RWPE2 (cell line): Measurements from ENCODE around the gene PARVG.

Source experiments
- ATAC-seq: fragments of 200-7000 bp; cut with Tn5 transposase; 3 replicates; pipeline ENCODE4 v1.9.1; 2021; ENCODE audit warnings: low read depth
- DNase-seq: peaks from one replicate; pipeline ENCODE4 v3.0.0-alpha.2; 2020; ENCODE audit warnings: low spot score
- H3K27ac ChIP-seq: fragments of 450-650 bp; 2 replicates; pipeline ENCODE4 v1.5.1; 2017; ENCODE audit warnings: mild to moderate bottlenecking; ENCODE audit not compliant: poor library complexity, severe bottlenecking
- H3K27me3 ChIP-seq: fragments of 250-450 bp; sonication (Bioruptor Pico); 2 replicates; pipeline ENCODE4 v1.5.1; 2021; ENCODE audit warnings: mild to moderate bottlenecking, moderate library complexity; ENCODE audit not compliant: insufficient read depth, poor library complexity, severe bottlenecking
- H3K36me3 ChIP-seq: fragments of 250-450 bp; sonication (Bioruptor Pico); 2 replicates; pipeline ENCODE4 v1.5.1; 2020; ENCODE audit warnings: low read depth, mild to moderate bottlenecking, moderate library complexity
- H3K4me1 ChIP-seq: fragments of 250-450 bp; sonication (Bioruptor Pico); 2 replicates; pipeline ENCODE4 v1.5.1; 2021; ENCODE audit warnings: mild to moderate bottlenecking, moderate library complexity; ENCODE audit not compliant: insufficient read depth, poor library complexity, severe bottlenecking
- H3K4me3 ChIP-seq: fragments of 250-450 bp; sonication (Bioruptor Pico); 2 replicates; pipeline ENCODE4 v1.5.1; 2021; ENCODE audit warnings: mild to moderate bottlenecking, moderate library complexity; ENCODE audit not compliant: severe bottlenecking
- H3K9me3 ChIP-seq: fragments of 250-450 bp; sonication (Bioruptor Pico); 2 replicates; pipeline ENCODE4 v1.5.1; 2021; ENCODE audit warnings: mild to moderate bottlenecking, moderate library complexity; ENCODE audit not compliant: severe bottlenecking
- CTCF ChIP-seq: fragments of 450-650 bp; IDR thresholded peaks from one replicate; pipeline ENCODE4 v1.5.1; 2017; ENCODE audit warnings: mild to moderate bottlenecking, moderate library complexity; ENCODE audit not compliant: poor library complexity, severe bottlenecking

Gene PARVG

DNA sequence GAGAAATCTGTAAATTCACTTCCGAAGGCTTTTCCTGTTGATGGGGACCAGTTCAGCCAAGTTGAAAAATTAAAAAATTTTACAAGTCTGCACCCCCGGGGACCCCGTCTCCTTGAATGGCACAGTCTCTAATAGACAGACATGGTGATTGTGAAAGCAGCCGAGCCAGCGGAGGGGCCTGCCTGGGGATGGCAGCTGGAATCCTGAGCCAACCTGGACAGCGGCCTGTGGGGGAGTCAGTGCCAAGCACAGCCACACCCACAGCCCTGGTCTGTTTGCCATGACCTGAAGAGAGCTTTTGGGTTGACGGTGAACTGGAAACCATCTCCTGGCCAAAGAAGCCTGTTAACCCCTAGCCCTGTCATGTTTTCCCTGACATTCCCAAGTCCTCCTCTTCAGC lies 64.7 kb downstream of the PARVG start:
- Histone ChIP-seq H3K4me1 (no peaks in the 10 kb centered on the region), H3K9me3 (no peaks in the 10 kb centered on the region), H3K27ac (no peak overlapping the region), H3K4me3 (no peak overlapping the region), H3K36me3 (no peaks in the 10 kb centered on the region), H3K27me3 (peaks cover 6% of the 10 kb centered on the region)
- DNase-seq (no peak), ATAC-seq (no peak)
- no peak for TF ChIP-seq CTCF

DNA sequence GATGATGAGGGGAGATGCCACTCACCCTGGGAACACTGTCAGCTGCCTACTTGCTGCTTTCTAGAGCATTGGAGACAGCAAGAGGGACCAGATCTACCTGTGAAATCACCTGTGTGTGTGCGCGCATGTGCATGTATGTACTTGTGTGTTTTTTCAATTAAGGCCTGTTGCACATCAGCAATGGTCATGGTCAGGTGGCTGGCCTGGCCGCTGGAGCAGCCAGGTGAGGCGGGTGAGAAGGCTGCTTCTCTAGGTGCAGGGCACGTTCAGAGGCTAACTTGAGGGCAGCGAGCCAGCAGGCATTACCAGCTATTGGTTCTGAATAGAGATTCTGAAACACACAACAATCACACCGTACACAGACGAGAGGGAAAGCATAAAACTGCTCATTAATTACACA lies 65.1 kb downstream of the PARVG start:
- no peaks in the 10 kb centered on the region for H3K36me3 ChIP-seq
- H3K27me3 ChIP-seq, result peaks cover 1% of the 10 kb centered on the region
- no peak for ATAC-seq
- H3K4me1 ChIP-seq, result no peaks in the 10 kb centered on the region
- no peak for TF ChIP-seq CTCF
- no peak overlapping the region for H3K27ac ChIP-seq
- DNase-seq, result no peak
- H3K4me3 ChIP-seq, result no peak overlapping the region
- no peaks in the 10 kb centered on the region for H3K9me3 ChIP-seq

DNA sequence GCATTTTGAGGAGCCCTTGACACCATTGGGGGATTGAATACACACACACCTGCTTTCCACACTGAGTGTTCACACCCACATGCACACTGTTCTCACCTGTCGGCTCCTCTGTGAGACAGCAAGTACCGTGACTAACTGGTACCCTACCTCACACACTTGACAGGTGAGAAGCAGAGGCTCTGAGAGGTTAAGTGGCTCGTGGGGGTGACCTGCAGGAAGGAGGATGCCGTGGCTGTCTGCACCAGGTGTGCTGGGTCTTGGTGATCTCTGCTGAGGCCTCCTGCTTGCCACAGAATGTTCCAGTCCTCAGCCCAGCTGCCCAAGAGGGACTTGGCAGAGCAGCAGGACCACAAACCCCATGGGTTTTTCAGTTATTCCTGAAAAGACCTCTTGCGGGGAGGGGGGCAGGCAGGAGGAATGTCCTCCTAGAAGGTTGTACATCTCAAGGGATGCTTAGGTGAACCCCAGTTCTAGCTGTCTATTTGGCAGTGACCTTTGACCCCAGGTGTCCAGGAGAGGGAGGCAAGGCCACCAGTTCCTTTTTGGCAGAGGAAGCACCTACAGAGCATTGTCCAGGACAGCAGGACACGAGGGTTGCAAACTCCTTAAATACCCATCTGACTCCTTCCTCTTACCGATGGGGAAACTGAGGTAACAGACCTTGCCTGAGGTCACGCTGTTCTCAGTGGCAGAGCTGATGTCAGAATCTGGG lies 66.0 kb downstream of the PARVG start:
- Histone ChIP-seq H3K4me3 (no peak overlapping the region), H3K4me1 (no peaks in the 10 kb centered on the region), H3K27ac (no peak overlapping the region), H3K9me3 (no peaks in the 10 kb centered on the region), H3K36me3 (no peaks in the 10 kb centered on the region), H3K27me3 (no peaks in the 10 kb centered on the region)
- ATAC-seq (no peak), DNase-seq (no peak)
- no peak for TF ChIP-seq CTCF

- Histone ChIP-seq H3K36me3 (no peaks in the 10 kb centered on the region), H3K27me3 (no peaks in the 10 kb centered on the region), H3K4me3 (no peak overlapping the region), H3K27ac (no peak overlapping the region), H3K9me3 (no peaks in the 10 kb centered on the region), H3K4me1 (no peaks in the 10 kb centered on the region)
- DNase-seq, result no peak
- TF ChIP-seq CTCF, result no peak
- ATAC-seq, result no peak
Observed at GRCh38 chr22:44247346-44247745, 66.6 kb downstream of the PARVG start.
